A549 treated with Hydrocortisone at 1 μM for 4 hours (cell line): Measurements from ENCODE around the gene SRSF2. TPM values are rescaled to one million over a fixed set of nuclear protein-coding genes. Genes with fewer than 3 reads are reported as not detected.

Experiments
- total RNA-seq: library from RNA; stranded (reverse); fragments of 200-300 nt; extraction: Qiagen RNA extraction; gene quantifications from 5 replicates; pipeline ENCODE4 v1.2.3, GENCODE V29; 2022

SRSF2 gene, protein sequence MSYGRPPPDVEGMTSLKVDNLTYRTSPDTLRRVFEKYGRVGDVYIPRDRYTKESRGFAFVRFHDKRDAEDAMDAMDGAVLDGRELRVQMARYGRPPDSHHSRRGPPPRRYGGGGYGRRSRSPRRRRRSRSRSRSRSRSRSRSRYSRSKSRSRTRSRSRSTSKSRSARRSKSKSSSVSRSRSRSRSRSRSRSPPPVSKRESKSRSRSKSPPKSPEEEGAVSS
- 394 to 452 TPM (median 429 TPM) in 5 replicates for total RNA-seq

DNA sequence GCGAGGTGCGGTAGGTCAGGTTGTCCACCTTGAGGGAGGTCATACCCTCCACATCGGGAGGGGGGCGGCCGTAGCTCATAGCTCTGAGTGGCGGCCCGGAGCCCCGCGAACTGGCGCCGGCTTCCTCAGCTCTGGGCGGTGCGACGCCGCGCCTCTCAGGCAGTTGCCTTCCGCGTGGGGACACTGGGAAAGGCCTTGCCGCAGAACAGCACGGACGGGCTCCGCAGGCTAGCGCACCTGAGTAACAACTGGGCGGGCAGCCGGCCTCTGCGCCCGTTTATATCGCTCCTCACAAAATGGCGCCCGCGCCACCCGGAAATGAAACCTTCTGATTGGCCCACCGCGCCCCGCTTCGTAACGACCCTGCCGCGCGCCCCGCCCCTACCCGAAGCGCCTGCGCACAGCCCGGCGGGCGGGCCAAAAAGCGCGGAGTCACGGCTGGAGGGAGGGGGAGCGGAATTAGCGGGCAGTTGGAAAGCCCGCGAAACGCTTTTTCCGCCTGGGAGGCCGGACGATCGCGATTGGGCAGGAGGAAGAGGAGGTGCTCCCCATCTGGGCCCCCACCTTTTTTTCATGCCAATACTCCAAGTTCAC lies at the start of gene SRSF2:
SRSF2 (minus strand) TSS at position 250 of the 594 bp plus-strand sequence; CDS start at position 79, 171 bp downstream.

DNA sequence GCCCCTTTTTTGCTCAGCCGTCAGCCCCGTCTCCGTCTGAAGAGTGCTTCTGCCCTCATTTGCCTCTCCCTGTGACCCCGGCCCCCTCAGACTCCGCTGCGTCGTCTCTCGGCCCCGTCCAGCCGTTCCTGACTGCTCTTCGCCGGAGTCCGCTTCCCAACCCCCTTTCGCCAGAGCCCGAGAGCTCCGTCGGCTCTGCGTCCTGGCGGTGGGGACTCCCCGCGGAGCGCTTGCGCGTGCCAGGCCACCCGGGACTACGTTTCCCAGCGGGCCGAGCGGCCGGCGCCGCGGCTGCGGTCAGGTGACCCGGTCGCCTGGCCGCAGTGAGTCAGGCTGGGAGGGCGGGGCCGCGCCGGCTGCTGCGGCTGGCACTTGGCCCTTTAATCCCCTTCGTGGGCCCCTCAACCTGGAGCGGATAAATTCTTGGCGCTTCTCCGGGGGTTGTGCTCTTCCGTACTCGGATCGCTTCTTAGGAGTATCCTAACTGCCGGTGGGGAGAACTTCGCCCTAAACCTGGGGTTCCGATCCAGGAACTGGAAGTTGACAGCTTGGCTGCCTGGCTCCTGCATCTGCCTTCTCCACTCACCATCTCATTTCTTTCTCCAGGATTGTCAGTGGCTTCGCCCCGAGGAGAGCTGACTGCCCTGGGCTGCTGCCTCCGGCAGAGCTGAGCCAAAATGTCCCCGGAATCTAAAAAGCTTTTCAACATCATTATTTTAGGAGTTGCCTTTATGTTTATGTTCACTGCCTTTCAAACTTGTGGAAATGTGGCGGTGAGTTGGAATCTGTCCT lies 741 bp upstream of the SRSF2 start, which contains the start of gene MFSD11:
MFSD11 (plus strand) TSS at position 444 of the 792 bp plus-strand sequence; CDS start at position 678, 234 bp downstream.

DNA sequence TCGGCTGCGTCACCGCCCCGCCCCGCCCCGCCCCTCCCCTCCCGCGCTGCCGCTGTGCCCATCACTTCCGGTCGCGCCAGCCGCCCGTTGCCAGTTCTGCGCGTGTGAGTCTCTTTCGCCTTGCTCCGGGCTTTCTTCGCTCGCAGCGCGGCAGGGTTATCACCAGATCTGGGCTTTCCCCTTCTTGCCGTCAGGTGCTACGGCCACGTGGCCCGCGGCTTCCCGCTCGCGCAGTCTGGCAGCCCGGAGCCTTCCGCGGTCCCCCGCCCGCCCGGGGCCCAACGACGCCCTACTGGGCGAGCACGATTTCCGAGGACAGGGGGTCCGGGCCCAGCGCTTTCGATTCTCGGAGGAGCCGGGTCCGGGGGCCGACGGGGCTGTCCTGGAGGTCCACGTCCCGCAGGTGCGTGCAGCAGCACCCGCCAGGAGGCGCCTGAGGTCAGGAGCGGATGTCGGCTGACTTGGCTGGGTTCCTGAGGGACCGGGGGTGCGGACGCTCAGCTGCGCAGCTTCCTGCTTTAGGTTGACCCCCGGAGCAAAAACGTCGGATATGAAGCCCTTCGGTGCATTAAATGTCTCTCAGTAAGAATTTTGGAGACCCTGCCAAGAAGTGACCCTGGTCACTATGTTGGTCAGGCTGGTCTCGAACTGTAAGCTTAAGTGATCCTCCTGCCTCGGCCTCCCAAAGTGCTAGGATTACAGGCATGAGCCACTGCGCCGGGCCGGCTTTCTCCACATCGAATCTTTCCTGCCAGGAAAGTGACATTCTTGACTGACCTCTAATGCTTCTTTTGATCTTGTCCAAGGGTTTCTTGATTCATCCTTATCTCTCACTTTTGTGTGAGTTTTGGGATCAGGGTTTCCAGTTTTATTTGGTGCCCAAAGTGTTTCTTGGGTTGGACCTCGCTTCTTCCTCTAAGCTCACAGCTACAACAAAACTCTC lies 10.1 kb downstream of the SRSF2 start, which contains the start of gene METTL23:
METTL23 (plus strand) TSS at position 64 of the 943 bp plus-strand sequence. CDS start 2,872 bp downstream, outside the sequence.

DNA sequence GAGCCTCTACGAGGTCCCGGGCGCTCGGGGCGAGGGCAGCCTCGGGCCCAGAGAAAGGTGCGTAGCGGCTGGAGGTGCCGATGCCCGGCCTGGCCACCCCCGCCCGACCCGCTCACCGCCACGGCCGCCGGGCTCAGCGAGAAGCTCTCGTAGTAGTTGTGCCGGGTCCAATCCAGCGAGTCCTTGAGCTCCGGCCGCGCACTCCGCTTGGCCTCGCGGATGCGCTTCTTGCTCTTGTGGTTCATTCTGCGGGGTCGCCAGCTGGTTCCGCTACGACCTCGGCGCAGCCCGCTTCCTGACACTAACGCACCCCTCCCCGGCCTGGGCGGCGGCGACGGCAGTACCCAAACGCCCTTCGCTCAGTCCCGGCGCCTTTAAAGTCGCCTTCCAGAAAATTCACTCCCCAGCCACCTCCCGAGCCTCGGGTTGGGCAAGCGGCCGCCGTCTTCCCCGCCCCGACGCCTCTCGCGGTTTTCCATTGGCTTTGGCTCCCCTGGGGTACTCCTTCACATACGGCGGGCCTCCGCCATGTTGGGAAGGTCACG lies 10.8 kb downstream of the SRSF2 start, which contains the start of gene JMJD6:
JMJD6 (minus strand) TSS at position 376 of the 545 bp plus-strand sequence; CDS start at position 245, 131 bp downstream.

DNA sequence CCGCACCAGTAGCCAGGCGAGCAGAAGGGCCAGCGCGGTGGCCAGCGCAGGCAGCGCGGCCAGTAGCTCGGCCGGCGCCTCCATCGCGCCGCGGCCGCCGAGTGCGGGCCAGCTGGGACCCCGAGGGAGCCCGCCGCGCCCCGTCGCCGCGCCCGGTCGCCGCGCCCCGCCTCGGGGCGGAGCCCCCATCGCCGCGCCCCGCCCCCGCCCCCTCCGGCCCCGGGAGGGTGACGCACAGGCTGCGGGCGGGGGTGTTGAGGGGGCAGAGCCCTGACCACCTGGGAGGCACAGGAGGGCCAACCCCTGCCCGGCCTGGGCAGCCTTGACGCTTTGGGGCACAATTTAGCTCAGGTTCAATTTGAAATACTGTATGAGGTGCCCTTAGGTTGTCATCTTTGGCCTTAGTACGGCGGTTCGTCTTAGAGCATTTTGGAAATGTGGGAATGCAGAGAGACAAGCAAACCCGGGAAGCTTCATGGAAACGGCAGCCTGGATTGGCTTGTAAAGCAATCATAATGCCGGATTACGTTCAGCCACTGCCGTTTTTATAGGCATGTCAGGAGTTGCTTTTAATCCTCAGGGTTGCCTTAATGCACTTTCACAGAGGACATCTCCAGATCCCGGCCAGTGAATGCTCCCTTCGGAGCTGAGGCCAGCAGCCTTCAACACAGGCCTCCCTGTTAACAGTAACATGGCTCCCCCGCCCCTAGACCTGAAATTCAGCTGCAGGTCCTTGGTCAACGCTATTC lies 26.1 kb downstream of the SRSF2 start, which contains the start of gene MXRA7:
MXRA7 (minus strand) TSS at position 103 of the 749 bp plus-strand sequence; CDS start at position 84, 19 bp downstream.

Other genes with a start within 250 kb of the SRSF2 start
- gene RHBDF2, start 235.9 kb downstream of the SRSF2 start, total RNA-seq: 56.4 to 64.3 TPM (median 60.7 TPM) in 5 replicates
- 0.68 to 1.6 TPM (median 0.87 TPM) in 5 replicates for gene CYGB, start 199.6 kb downstream of the SRSF2 start, total RNA-seq
- 0.08 TPM in 1 of 5 replicates, not detected in the others for gene PRCD, start 197.3 kb downstream of the SRSF2 start, total RNA-seq
- 0.23 to 0.58 TPM (median 0.53 TPM) in 5 replicates for gene ST6GALNAC2, start 151.5 kb downstream of the SRSF2 start, total RNA-seq
- gene ST6GALNAC1, start 93.6 kb downstream of the SRSF2 start, total RNA-seq: 0.05 to 0.25 TPM (median 0.13 TPM) in 5 replicates
- 62.0 to 69.4 TPM (median 64.9 TPM) in 5 replicates for gene MXRA7, start 26.4 kb downstream of the SRSF2 start, total RNA-seq
- 73.8 to 84.3 TPM (median 80.4 TPM) in 5 replicates for gene JMJD6, start 10.7 kb downstream of the SRSF2 start, total RNA-seq
- 56.4 to 65.2 TPM (median 60.3 TPM) in 5 replicates for gene METTL23, start 10.5 kb downstream of the SRSF2 start, total RNA-seq
- gene MFSD11, start 788 bp upstream of the SRSF2 start, total RNA-seq: 20.7 to 22.1 TPM (median 21.1 TPM) in 5 replicates
- gene MGAT5B, start 131.1 kb upstream of the SRSF2 start, total RNA-seq: 18.6 to 21.8 TPM (median 20.4 TPM) in 5 replicates